Lung microvascular endothelial cell (primary cell): ENCODE measurements around the gene NLGN1. TPM values are rescaled to one million over a fixed set of nuclear protein-coding genes. Genes with fewer than 3 reads are reported as not detected.
"Not testable (repeated sequence)": the region's sequence is repeated elsewhere in the genome, so short reads cannot be mapped to it uniquely, and the experiment has no call there.

Experiments
- DNase-seq, 2 donors: peaks; one replicate each; pipeline versions ENCODE4 v3.0.0 to v3.0.0-alpha.2; 2010; ENCODE audit warnings: low read depth in 2 of 2
- total RNA-seq: library from RNA; depleted of rRNA; stranded (reverse); fragments of >200 nt; gene quantifications from 2 replicates; pipeline ENCODE4 v1.2.1, GENCODE V29; 2014

The NLGN1 gene
- 0.20 and 0.65 TPM in 2 replicates for total RNA-seq

- DNase-seq = peak; percentile 59 to 89
Measured at GRCh38 chr3:173397161-173398110, at the start of gene NLGN1. Gene NLGN1, plus strand, starts transcription at chr3:173397744.

- DNase-seq = no peak
Measured at GRCh38 chr3:173351886-173352285, 45.7 kb upstream of the NLGN1 start.

GRCh38 chr3:173353137-173353536, 44.4 kb upstream of the NLGN1 start:
- DNase-seq = not testable (repeated sequence)

GRCh38 chr3:173354124-173354523, 43.4 kb upstream of the NLGN1 start:
- DNase-seq = no peak

- peak; percentile 42 to 49 for DNase-seq
Measured at GRCh38 chr3:173371848-173372487, 25.6 kb upstream of the NLGN1 start.

GRCh38 chr3:173380681-173381080, 16.9 kb upstream of the NLGN1 start:
- DNase-seq = no peak

GRCh38 chr3:173381936-173382335, 15.6 kb upstream of the NLGN1 start:
- not testable (repeated sequence) for DNase-seq

- DNase-seq = peak; percentile 21 to 72
Measured at GRCh38 chr3:173395073-173395411, 2.5 kb upstream of the NLGN1 start.

- DNase-seq = peak; percentile 40 to 92
Measured at GRCh38 chr3:173395412-173396181, 1.9 kb upstream of the NLGN1 start.

GRCh38 chr3:173396191-173397041, 1.1 kb upstream of the NLGN1 start:
- peak in 1 of 2 donors; percentile 6 for DNase-seq

GRCh38 chr3:173398111-173398479, 551 bp downstream of the NLGN1 start:
- DNase-seq = no peak

- DNase-seq = peak in 1 of 2 donors; percentile 19
Measured at GRCh38 chr3:173399044-173399443, 1.5 kb downstream of the NLGN1 start.

GRCh38 chr3:173401369-173401768, 3.8 kb downstream of the NLGN1 start:
- no peak for DNase-seq

GRCh38 chr3:173402656-173403055, 5.1 kb downstream of the NLGN1 start:
- no peak for DNase-seq

GRCh38 chr3:173403376-173403775, 5.8 kb downstream of the NLGN1 start:
- DNase-seq = no peak

- DNase-seq = no peak
Measured at GRCh38 chr3:173404156-173404555, 6.6 kb downstream of the NLGN1 start.

- DNase-seq = no peak
Measured at GRCh38 chr3:173410436-173410835, 12.9 kb downstream of the NLGN1 start.

GRCh38 chr3:173410849-173411248, 13.3 kb downstream of the NLGN1 start:
- DNase-seq = peak in 1 of 2 donors; percentile 15

GRCh38 chr3:173411375-173411973, 13.9 kb downstream of the NLGN1 start:
- peak; percentile 51 to 72 for DNase-seq

GRCh38 chr3:173416070-173416469, 18.5 kb downstream of the NLGN1 start:
- no peak for DNase-seq

- DNase-seq = no peak
Measured at GRCh38 chr3:173429076-173429475, 31.5 kb downstream of the NLGN1 start.
